ENCODE measurements around the gene NAGLU. TPM values are rescaled to one million over a fixed set of nuclear protein-coding genes. Genes with fewer than 3 reads are reported as not detected.

The NAGLU gene
- total and polyA plus RNA-seq, 2 experiments from 2014 or later: 39.4 to 68.1 TPM

GRCh38 chr17:42509409-42509808, 26.6 kb upstream of the NAGLU start:
- Histone ChIP-seq H3K4me1 (ENCODE audit: insufficient read depth) (no peaks in the 10 kb centered on the region), H3K36me3 (ENCODE audit: low read depth) (peaks cover 13% of the 10 kb centered on the region; the same call in 1 of the 2 replicates), H3K27ac (no peak overlapping the region), H3K4me2 (ENCODE audit: unreplicated experiment) (no peak overlapping the region), H3K9me3 (ENCODE audit: low read depth) (no peaks in the 10 kb centered on the region), H3K9me2 (ENCODE audit: insufficient read depth) (no peaks in the 10 kb centered on the region), H3K79me2 (ENCODE audit: insufficient read depth) (no peaks in the 10 kb centered on the region), H3K9ac (no peak overlapping the region), H4K20me1 (ENCODE audit: insufficient read depth) (no peaks in the 10 kb centered on the region), H3K27me3 (replicated peaks; ENCODE audit: insufficient read depth) (no peaks in the 10 kb centered on the region), H3F3A (ENCODE audit: insufficient read depth) (no peaks in the 10 kb centered on the region), H3K4me3 (no peak overlapping the region), H2AFZ (no peak overlapping the region)
- WGBS, 2 experiments (ENCODE audit: low coverage in 1 of 2, low lambda C conversion rate in 2 of 2, missing lambda C conversion rate in 2 of 2): 82 to 87% methylated on average over 5 of the region's 5 CpGs
- in situ Hi-C loops (cut with MboI): no loop called here
- TF ChIP-seq EZH2phosphoT487 (IDR thresholded peaks at IDR 0.05; ENCODE audit: insufficient read depth, low read depth) (no peak), EZH2 (IDR thresholded peaks at IDR 0.05; ENCODE audit: insufficient read depth, poor library complexity, severe bottlenecking) (no peak)
- DNase-seq: no peak

- Histone ChIP-seq H3K9me3 (ENCODE audit: low read depth) (no peaks in the 10 kb centered on the region), H3K4me2 (ENCODE audit: unreplicated experiment) (no peak overlapping the region), H3K9me2 (ENCODE audit: insufficient read depth) (no peaks in the 10 kb centered on the region), H2AFZ (no peak overlapping the region), H3K4me3 (no peak overlapping the region), H4K20me1 (ENCODE audit: insufficient read depth) (no peaks in the 10 kb centered on the region), H3K4me1 (ENCODE audit: insufficient read depth) (no peaks in the 10 kb centered on the region), H3K27me3 (replicated peaks; ENCODE audit: insufficient read depth) (no peaks in the 10 kb centered on the region), H3K9ac (no peak overlapping the region), H3K79me2 (ENCODE audit: insufficient read depth) (no peaks in the 10 kb centered on the region), H3F3A (ENCODE audit: insufficient read depth) (no peaks in the 10 kb centered on the region), H3K36me3 (ENCODE audit: low read depth) (peaks cover 13% of the 10 kb centered on the region; the same call in 1 of the 2 replicates), H3K27ac (no peak overlapping the region)
- no peak for TF ChIP-seq EZH2phosphoT487 (IDR thresholded peaks at IDR 0.05; ENCODE audit: insufficient read depth, low read depth)
- no peak for TF ChIP-seq EZH2 (IDR thresholded peaks at IDR 0.05; ENCODE audit: insufficient read depth, poor library complexity, severe bottlenecking)
- 93 to 100% methylated on average over 2 of the region's 2 CpGs for WGBS, 2 experiments (ENCODE audit: low coverage in 1 of 2, low lambda C conversion rate in 2 of 2, missing lambda C conversion rate in 2 of 2)
- no peak for DNase-seq
- in situ Hi-C loops (cut with MboI): no loop called here
These were observed 26.2 kb upstream of the NAGLU start for GRCh38 chr17:42509841-42510240.

- no peaks in the 10 kb centered on the region for H3K9me3 ChIP-seq (ENCODE audit: low read depth)
- no peaks in the 10 kb centered on the region for H3K79me2 ChIP-seq (ENCODE audit: insufficient read depth)
- TF ChIP-seq EZH2phosphoT487 (IDR thresholded peaks at IDR 0.05; ENCODE audit: insufficient read depth, low read depth) (no peak), EZH2 (IDR thresholded peaks at IDR 0.05; ENCODE audit: insufficient read depth, poor library complexity, severe bottlenecking) (no peak)
- in situ Hi-C loops (cut with MboI): no loop called here
- peaks cover 11% of the 10 kb centered on the region; the same call in 1 of the 2 replicates for H3F3A ChIP-seq (ENCODE audit: insufficient read depth)
- H4K20me1 ChIP-seq (ENCODE audit: insufficient read depth): no peaks in the 10 kb centered on the region
- 94 to 96% methylated on average over 9 of the region's 9 CpGs for WGBS, 2 experiments (ENCODE audit: low coverage in 1 of 2, low lambda C conversion rate in 2 of 2, missing lambda C conversion rate in 2 of 2)
- H3K4me3 ChIP-seq: no peak overlapping the region
- H3K27me3 ChIP-seq (replicated peaks; ENCODE audit: insufficient read depth): no peaks in the 10 kb centered on the region
- no peaks in the 10 kb centered on the region for H3K9me2 ChIP-seq (ENCODE audit: insufficient read depth)
- H3K4me1 ChIP-seq (ENCODE audit: insufficient read depth): no peaks in the 10 kb centered on the region
- H3K27ac ChIP-seq: no peak overlapping the region
- no peak overlapping the region for H3K4me2 ChIP-seq (ENCODE audit: unreplicated experiment)
- H3K36me3 ChIP-seq (ENCODE audit: low read depth): peaks cover 9% of the 10 kb centered on the region; the same call in 1 of the 2 replicates
- H3K9ac ChIP-seq: no peak overlapping the region
- H2AFZ ChIP-seq: no peak overlapping the region
- no peak for DNase-seq
These were observed 23.8 kb upstream of the NAGLU start for GRCh38 chr17:42512246-42512645.

- Histone ChIP-seq H3K4me1 (ENCODE audit: insufficient read depth) (peaks cover 2% of the 10 kb centered on the region), H4K20me1 (ENCODE audit: insufficient read depth) (no peaks in the 10 kb centered on the region)
These were observed 23.2 kb upstream of the NAGLU start for GRCh38 chr17:42512733-42513251.

More at GRCh38 chr17:42512733-42513251, 23.2 kb upstream of the NAGLU start:
- H3K9me2 ChIP-seq (ENCODE audit: insufficient read depth): no peaks in the 10 kb centered on the region
- no peak overlapping the region for H3K4me3 ChIP-seq
- H3K36me3 ChIP-seq (ENCODE audit: low read depth): peaks cover 7% of the 10 kb centered on the region; the same call in 1 of the 2 replicates
- H3K27me3 ChIP-seq (replicated peaks; ENCODE audit: insufficient read depth): no peaks in the 10 kb centered on the region
- TF ChIP-seq EZH2 (IDR thresholded peaks at IDR 0.05; ENCODE audit: insufficient read depth, poor library complexity, severe bottlenecking): no peak
- no peak for TF ChIP-seq EZH2phosphoT487 (IDR thresholded peaks at IDR 0.05; ENCODE audit: insufficient read depth, low read depth)
- no peak overlapping the region for H3K4me2 ChIP-seq (ENCODE audit: unreplicated experiment)
- no peak for DNase-seq
- no peak overlapping the region for H3K9ac ChIP-seq
- H3F3A ChIP-seq (ENCODE audit: insufficient read depth): peaks cover 13% of the 10 kb centered on the region
- H3K79me2 ChIP-seq (ENCODE audit: insufficient read depth): no peaks in the 10 kb centered on the region
- in situ Hi-C loops (cut with MboI): no loop called here
- no peaks in the 10 kb centered on the region for H3K9me3 ChIP-seq (ENCODE audit: low read depth)
- H2AFZ ChIP-seq: no peak overlapping the region
- H3K27ac ChIP-seq: no peak overlapping the region
- whole genome bisulfite sequencing, 2 experiments (ENCODE audit: low coverage in 1 of 2, low lambda C conversion rate in 2 of 2, missing lambda C conversion rate in 2 of 2): 76 to 78% methylated on average over 6 of the region's 6 CpGs

All from GM23248 (cell line).